GM18505 (cell line): ENCODE measurements around the gene TCF7L2.

Experiments
- ATAC-seq: cut with Tn5 transposase; IDR thresholded peaks from one replicate; pipeline ENCODE4 v1.9.1; 2021; ENCODE audit not compliant: unreplicated experiment
- POLR2A ChIP-seq: IDR thresholded peaks from 4 replicates; pipeline ENCODE4 v1.6.1; 2011; ENCODE audit warnings: borderline replicate concordance; ENCODE audit not compliant: insufficient read depth, insufficient read length; ENCODE audit errors: extremely low read depth

Gene TCF7L2

GRCh38 chr10:113142601-113143362 is 192.7 kb downstream of the TCF7L2 start:
- ATAC-seq: no peak
- TF ChIP-seq POLR2A: no peak

- no peak for ATAC-seq
- TF ChIP-seq POLR2A: no peak
Observed at GRCh38 chr10:113144576-113144975, 194.5 kb downstream of the TCF7L2 start.

- ATAC-seq: no peak
Observed at GRCh38 chr10:113148071-113148825, 198.2 kb downstream of the TCF7L2 start.

GRCh38 chr10:113148901-113149300 is 198.9 kb downstream of the TCF7L2 start:
- TF ChIP-seq POLR2A: no peak
- ATAC-seq: no peak

More at GRCh38 chr10:113148071-113148825, 198.2 kb downstream of the TCF7L2 start:
- no peak for TF ChIP-seq POLR2A

GRCh38 chr10:113149626-113150025 is 199.6 kb downstream of the TCF7L2 start:
- ATAC-seq: no peak

GRCh38 chr10:113151190-113151666 is 201.2 kb downstream of the TCF7L2 start:
- TF ChIP-seq POLR2A: no peak
- ATAC-seq: no peak

More at GRCh38 chr10:113149626-113150025, 199.6 kb downstream of the TCF7L2 start:
- no peak for TF ChIP-seq POLR2A

GRCh38 chr10:113153493-113154102 is 203.6 kb downstream of the TCF7L2 start:
- no peak for ATAC-seq

GRCh38 chr10:113157441-113157840 is 207.4 kb downstream of the TCF7L2 start:
- TF ChIP-seq POLR2A: no peak
- ATAC-seq: no peak

More at GRCh38 chr10:113153493-113154102, 203.6 kb downstream of the TCF7L2 start:
- TF ChIP-seq POLR2A: no peak

GRCh38 chr10:113158183-113158582 is 208.1 kb downstream of the TCF7L2 start:
- TF ChIP-seq POLR2A: no peak
- no peak for ATAC-seq

GRCh38 chr10:113159563-113159962 is 209.5 kb downstream of the TCF7L2 start:
- TF ChIP-seq POLR2A: no peak
- no peak for ATAC-seq

GRCh38 chr10:113160641-113161040 is 210.6 kb downstream of the TCF7L2 start:
- TF ChIP-seq POLR2A: no peak
- no peak for ATAC-seq

GRCh38 chr10:113161066-113161465 is 211.0 kb downstream of the TCF7L2 start:
- ATAC-seq: no peak

GRCh38 chr10:113162960-113163359 is 212.9 kb downstream of the TCF7L2 start:
- TF ChIP-seq POLR2A: no peak
- ATAC-seq: no peak

More at GRCh38 chr10:113161066-113161465, 211.0 kb downstream of the TCF7L2 start:
- TF ChIP-seq POLR2A: no peak
